ENCODE results near the gene RBCK1. TPM values are rescaled to one million over a fixed set of nuclear protein-coding genes. Genes with fewer than 3 reads are reported as not detected.
"Not testable (repeated sequence)": the region's sequence is repeated elsewhere in the genome, so short reads cannot be mapped to it uniquely, and the experiment has no call there.

RBCK1 gene
- polyA plus RNA-seq, 1 experiment = 57.4 TPM

DNA sequence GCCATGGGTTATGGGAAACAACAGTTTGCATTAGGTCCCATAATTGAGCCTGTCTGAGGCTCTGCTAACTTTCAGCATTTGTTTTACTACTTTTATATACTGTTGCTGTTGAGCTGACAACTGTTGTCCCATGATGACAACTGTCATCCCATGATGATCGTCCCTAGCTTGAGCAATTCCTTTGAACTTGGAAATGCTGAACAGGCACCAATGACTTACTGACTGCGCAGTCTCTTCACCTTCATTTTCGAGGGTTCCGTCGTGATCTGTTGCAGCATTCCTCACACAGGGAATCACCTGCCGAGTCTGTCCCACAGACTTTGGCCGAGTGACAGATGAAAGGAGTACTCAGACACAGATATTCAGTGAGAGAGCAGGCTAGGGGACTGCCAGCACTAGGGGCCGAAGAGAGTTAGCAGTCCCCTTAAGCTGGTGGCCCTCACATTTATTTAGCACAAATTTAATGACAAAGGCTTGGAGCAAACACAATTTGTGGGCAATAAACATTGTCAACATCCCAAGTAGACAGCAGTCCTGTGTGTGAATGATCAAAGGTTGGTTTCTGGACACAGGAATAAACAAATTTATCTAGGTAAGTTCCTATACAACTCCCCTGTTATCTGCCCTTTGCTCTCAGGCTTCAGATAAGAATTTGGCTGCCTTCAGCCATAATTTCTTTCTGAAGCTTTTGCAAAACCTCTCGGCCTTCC lies 64.2 kb downstream of the RBCK1 start:
- no peak for TF ChIP-seq CTCF (IDR thresholded peaks at IDR 0.05; ENCODE audit: low read depth, low read length)
- CTCF ChIA-PET = no interaction called here
- Histone ChIP-seq H3K27ac (ENCODE audit: low read depth, low read length) (no peak overlapping the region), H3K4me3 (ENCODE audit: low read depth, low read length) (no peak overlapping the region), H3K27me3 (ENCODE audit: control insufficient read depth, insufficient read depth, low read length) (peaks cover 9% of the 10 kb centered on the region), H3K9me3 (ENCODE audit: control insufficient read depth, insufficient read depth, low read length) (peaks cover 5% of the 10 kb centered on the region; the same call in 1 of the 2 replicates)
- no peak for DNase-seq (ENCODE audit: low read depth, low spot score)
- POLR2A ChIA-PET = no interaction called here

DNA sequence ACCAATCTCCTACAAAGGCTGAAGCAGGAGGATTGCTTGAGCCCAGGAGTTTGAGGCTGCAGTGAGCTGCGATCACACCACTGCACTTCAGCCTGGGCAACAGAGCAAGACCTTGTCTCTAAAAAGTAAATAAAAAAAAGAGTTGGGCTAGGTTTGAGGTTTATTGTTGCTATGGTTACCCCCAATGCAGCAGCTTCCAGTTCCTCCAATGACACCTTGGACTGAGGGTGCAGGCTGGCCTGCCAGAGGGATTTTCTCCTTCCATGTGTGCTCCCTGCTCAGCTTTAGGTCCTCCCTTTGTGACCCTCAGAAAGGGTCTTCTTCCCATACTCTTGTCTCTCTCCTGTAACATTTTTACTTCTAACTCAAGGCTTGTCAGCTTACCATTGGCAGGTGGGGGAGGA lies 64.8 kb downstream of the RBCK1 start:
- Histone ChIP-seq H3K27ac (ENCODE audit: low read depth, low read length) (no peak overlapping the region), H3K4me3 (ENCODE audit: low read depth, low read length) (no peak overlapping the region), H3K9me3 (ENCODE audit: control insufficient read depth, insufficient read depth, low read length) (peaks cover under 1% of the 10 kb centered on the region; the same call in 1 of the 2 replicates), H3K27me3 (ENCODE audit: control insufficient read depth, insufficient read depth, low read length) (peaks cover 6% of the 10 kb centered on the region)
- DNase-seq (ENCODE audit: low read depth, low spot score) = no peak
- ChIA-PET POLR2A (no interaction called here), CTCF (no interaction called here)
- TF ChIP-seq CTCF (IDR thresholded peaks at IDR 0.05; ENCODE audit: low read depth, low read length) = no peak

GRCh38 chr20:474581-474980 lies 66.5 kb downstream of the RBCK1 start:
- DNase-seq (ENCODE audit: low read depth, low spot score) = no peak
- no peak overlapping the region for H3K4me3 ChIP-seq (ENCODE audit: low read depth, low read length)
- ChIA-PET CTCF (interaction anchor here (1.0 kb wide), 1 partner anchor 144 kb away, joined by 3 read pairs; no protein-coding TSS in a partner anchor), POLR2A (interaction anchor here (0.7 kb wide), 1 partner anchor 34 kb away, joined by 3 read pairs; no protein-coding TSS in a partner anchor)
- no peaks in the 10 kb centered on the region for H3K9me3 ChIP-seq (ENCODE audit: control insufficient read depth, insufficient read depth, low read length)
- H3K27me3 ChIP-seq (ENCODE audit: control insufficient read depth, insufficient read depth, low read length) = peaks cover 4% of the 10 kb centered on the region
- no peak overlapping the region for H3K27ac ChIP-seq (ENCODE audit: low read depth, low read length)
- TF ChIP-seq CTCF (IDR thresholded peaks at IDR 0.05; ENCODE audit: low read depth, low read length) = no peak

DNA sequence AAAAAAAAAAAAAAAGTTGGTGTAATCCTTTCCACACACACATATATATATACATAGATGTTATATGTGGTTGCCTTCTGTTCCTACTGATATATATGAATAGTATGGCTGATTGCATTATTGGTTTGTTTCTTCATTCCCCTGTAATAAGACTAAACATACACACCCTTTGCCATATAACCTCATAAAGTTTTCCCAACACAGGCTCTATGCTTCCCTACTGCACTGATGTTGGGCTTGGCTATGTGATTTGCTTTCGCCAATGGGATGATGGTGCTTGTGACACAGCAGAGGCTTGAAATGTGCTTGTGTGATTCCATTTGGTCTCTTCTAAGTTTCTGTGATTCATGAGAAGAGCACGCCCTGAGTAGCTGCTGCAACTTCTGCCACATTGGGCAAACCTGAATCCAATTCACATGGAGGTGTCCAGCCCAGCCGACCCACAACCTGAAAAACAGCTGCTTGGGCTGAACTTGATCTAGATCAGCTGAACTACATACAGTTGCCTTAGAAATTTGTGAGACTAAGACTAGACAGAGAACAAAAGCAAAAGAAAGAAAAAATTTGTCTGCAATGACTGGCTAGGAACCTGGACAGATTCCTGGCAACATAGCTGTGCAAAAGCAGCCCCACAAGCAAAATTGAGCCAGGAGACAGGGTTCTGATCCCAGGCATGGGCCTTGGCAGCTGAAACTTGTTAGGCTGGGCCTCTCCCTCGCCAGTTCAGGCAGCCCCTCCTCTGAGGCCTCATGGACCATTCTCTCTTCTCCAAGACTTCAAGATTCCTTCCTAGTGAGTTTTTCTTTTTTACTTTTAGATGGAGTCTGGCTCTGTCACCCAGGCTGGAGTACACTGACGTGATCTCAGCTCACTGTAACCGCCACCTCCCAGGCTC lies 67.6 kb downstream of the RBCK1 start:
- Histone ChIP-seq H3K4me3 (ENCODE audit: low read depth, low read length) (no peak overlapping the region), H3K27ac (ENCODE audit: low read depth, low read length) (no peak overlapping the region), H3K9me3 (ENCODE audit: control insufficient read depth, insufficient read depth, low read length) (no peaks in the 10 kb centered on the region), H3K27me3 (ENCODE audit: control insufficient read depth, insufficient read depth, low read length) (no peaks in the 10 kb centered on the region)
- ChIA-PET CTCF (interaction anchor here (0.9 to 5.0 kb wide), 3 partner anchors 12 to 122 kb away, joined by 3 to 59 read pairs (median 3); no protein-coding TSS in a partner anchor), POLR2A (no interaction called here)
- no peak for TF ChIP-seq CTCF (IDR thresholded peaks at IDR 0.05; ENCODE audit: low read depth, low read length)
- no peak for DNase-seq (ENCODE audit: low read depth, low spot score)

- POLR2A ChIA-PET; H3K27ac ChIP-seq (ENCODE audit: low read depth, low read length); H3K27me3 ChIP-seq (ENCODE audit: control insufficient read depth, insufficient read depth, low read length); DNase-seq (ENCODE audit: low read depth, low spot score); H3K9me3 ChIP-seq (ENCODE audit: control insufficient read depth, insufficient read depth, low read length); H3K4me3 ChIP-seq (ENCODE audit: low read depth, low read length): not testable (repeated sequence)
- CTCF ChIA-PET = interaction anchor here (1.0 to 5.0 kb wide), 2 partner anchors 16 to 123 kb away, joined by 3 to 59 read pairs; no protein-coding TSS in a partner anchor
These were observed 68.6 kb downstream of the RBCK1 start for GRCh38 chr20:476561-477249.
